CD4-positive, alpha-beta T cell (primary cell): ENCODE data around the gene UPF3A. TPM values are rescaled to one million over a fixed set of nuclear protein-coding genes. Genes with fewer than 3 reads are reported as not detected.
"Not testable (repeated sequence)": the region's sequence is repeated elsewhere in the genome, so short reads cannot be mapped to it uniquely, and the experiment has no call there.

Experiments used
- ATAC-seq: fragments of 200-7000 bp; cut with Tn5 transposase; one replicate; pipeline ENCODE4 v1.10.0; 2022; ENCODE audit warnings: mild to moderate bottlenecking; ENCODE audit not compliant: poor library complexity
- CTCF ChIA-PET: fragments of 350-600 bp; sonication (Branson Sonifier 250); formaldehyde crosslinking; loops from one replicate; lab custom pipeline; 2021; ENCODE audit warnings: antibody characterized with exemption, inconsistent platforms; lab: Charles Lee
- POLR2A ChIA-PET: fragments of 350-600 bp; sonication (Branson Sonifier 250); formaldehyde crosslinking; loops from one replicate; lab custom pipeline; 2021; ENCODE audit warnings: antibody characterized with exemption, inconsistent platforms; lab: Charles Lee
- DNase-seq, 14 experiments: peaks; one replicate each; pipeline ENCODE4 v3.0.0-alpha.2; 2013 to 2020; ENCODE audit warnings: mixed read lengths in 2 of 14
- H3K27ac ChIP-seq, 2 donors: one replicate each; pipeline versions ENCODE4 v1.5.1 to v1.7.0; 2013; ENCODE audit warnings: low read length in 2 of 2, low read depth in 1 of 2, mild to moderate bottlenecking in 1 of 2
- H3K27me3 ChIP-seq, 2 experiments: 1 replicate in 1 of 2; 2 replicates in 1 of 2; pipeline versions ENCODE4 v1.6.1 to v1.7.0; 2013; ENCODE audit warnings: low read length in 2 of 2, control low read depth in 1 of 2, mild to moderate bottlenecking in 1 of 2, moderate library complexity in 1 of 2; ENCODE audit not compliant: insufficient read depth in 2 of 2, control insufficient read depth in 1 of 2
- H3K36me3 ChIP-seq: one replicate; pipeline ENCODE4 v1.6.1; 2013; ENCODE audit warnings: low read length, control low read depth; ENCODE audit not compliant: insufficient read depth
- H3K4me1 ChIP-seq: one replicate; pipeline ENCODE4 v1.6.1; 2013; ENCODE audit warnings: low read length, control low read depth; ENCODE audit not compliant: insufficient read depth
- H3K4me3 ChIP-seq: one replicate; pipeline ENCODE4 v1.5.1; 2013; ENCODE audit warnings: mild to moderate bottlenecking, low read length, moderate library complexity
- H3K9me3 ChIP-seq, 2 experiments: 1 replicate in 1 of 2; 2 replicates in 1 of 2; pipeline versions ENCODE4 v1.6.1 to v1.7.0; 2013; ENCODE audit warnings: low read length in 2 of 2, mild to moderate bottlenecking in 2 of 2, control low read depth in 1 of 2, moderate library complexity in 1 of 2; ENCODE audit not compliant: control insufficient read depth in 1 of 2, insufficient read depth in 1 of 2
- H3K27ac Mint-ChIP-seq: one replicate; pipeline ENCODE4 v1.8.0; 2020; ENCODE audit warnings: mixed read lengths
- H3K27me3 Mint-ChIP-seq: one replicate; pipeline ENCODE4 v1.8.0; 2021; ENCODE audit warnings: mixed read lengths
- H3K36me3 Mint-ChIP-seq: one replicate; pipeline ENCODE4 v1.8.0; 2021; ENCODE audit warnings: low read depth, mixed read lengths
- H3K4me1 Mint-ChIP-seq: one replicate; pipeline ENCODE4 v1.8.0; 2021; ENCODE audit warnings: low read depth, mixed read lengths
- H3K4me3 Mint-ChIP-seq: one replicate; pipeline ENCODE4 v1.8.0; 2020; ENCODE audit warnings: mild to moderate bottlenecking, mixed read lengths
- H3K9me3 Mint-ChIP-seq: one replicate; pipeline ENCODE4 v1.8.0; 2020; ENCODE audit warnings: mixed read lengths
- intact Hi-C, 2 experiments: fragments of 100-400 bp; cut with DNase I in 1 of 2; cut with micrococcal nuclease in 1 of 2; formaldehyde crosslinking; loops; one replicate each; pipeline versions ENCODE4 v1.15.1 to v1.9.0; 2023 to 2025; cut with DNase I, micrococcal nuclease
- total RNA-seq, 174 experiments: library from RNA in 2 of 174; stranded (reverse) in 2 of 174; gene quantifications; one replicate each; pipeline ENCODE4 v1.2.3 and lab custom pipeline; 2021 to 2026
- TF ChIP-seq, protein P1 (sequence below): fragments of 200-600 bp; IDR thresholded peaks from one replicate; pipeline ENCODE4 v1.8.0; 2022; ENCODE audit warnings: antibody characterized with exemption, mild to moderate bottlenecking

UPF3A gene
- total RNA-seq, 2 experiments from 2014 or later = 31.8 TPM

GRCh38 chr13:114249077-114249476 lies 32.3 kb upstream of the UPF3A start:
- no peaks in the 10 kb centered on the region for H3K27me3 Mint-ChIP-seq
- CTCF ChIA-PET = no interaction called here
- DNase-seq (peak in 2 of 14 experiments; percentile 22 to 28), ATAC-seq (no peak)
- Histone ChIP-seq H3K9me3 (no peaks in the 10 kb centered on the region), H3K4me1 (no peaks in the 10 kb centered on the region), H3K4me3 (no peak overlapping the region), H3K36me3 (peaks cover 91% of the 10 kb centered on the region), H3K27me3 (no peaks in the 10 kb centered on the region), H3K27ac (no peak overlapping the region)
- TF ChIP-seq, protein P1, sequence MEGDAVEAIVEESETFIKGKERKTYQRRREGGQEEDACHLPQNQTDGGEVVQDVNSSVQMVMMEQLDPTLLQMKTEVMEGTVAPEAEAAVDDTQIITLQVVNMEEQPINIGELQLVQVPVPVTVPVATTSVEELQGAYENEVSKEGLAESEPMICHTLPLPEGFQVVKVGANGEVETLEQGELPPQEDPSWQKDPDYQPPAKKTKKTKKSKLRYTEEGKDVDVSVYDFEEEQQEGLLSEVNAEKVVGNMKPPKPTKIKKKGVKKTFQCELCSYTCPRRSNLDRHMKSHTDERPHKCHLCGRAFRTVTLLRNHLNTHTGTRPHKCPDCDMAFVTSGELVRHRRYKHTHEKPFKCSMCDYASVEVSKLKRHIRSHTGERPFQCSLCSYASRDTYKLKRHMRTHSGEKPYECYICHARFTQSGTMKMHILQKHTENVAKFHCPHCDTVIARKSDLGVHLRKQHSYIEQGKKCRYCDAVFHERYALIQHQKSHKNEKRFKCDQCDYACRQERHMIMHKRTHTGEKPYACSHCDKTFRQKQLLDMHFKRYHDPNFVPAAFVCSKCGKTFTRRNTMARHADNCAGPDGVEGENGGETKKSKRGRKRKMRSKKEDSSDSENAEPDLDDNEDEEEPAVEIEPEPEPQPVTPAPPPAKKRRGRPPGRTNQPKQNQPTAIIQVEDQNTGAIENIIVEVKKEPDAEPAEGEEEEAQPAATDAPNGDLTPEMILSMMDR = no peak
- no peaks in the 10 kb centered on the region for H3K9me3 Mint-ChIP-seq
- POLR2A ChIA-PET = no interaction called here
- peaks cover 10% of the 10 kb centered on the region for H3K4me1 Mint-ChIP-seq
- no peak overlapping the region for H3K27ac Mint-ChIP-seq
- peaks cover 92% of the 10 kb centered on the region for H3K36me3 Mint-ChIP-seq
- H3K4me3 Mint-ChIP-seq = no peak overlapping the region
- intact Hi-C loops = no loop called here

GRCh38 chr13:114251639-114252440 lies 29.6 kb upstream of the UPF3A start:
- H3K4me3 ChIP-seq, H3K4me1 Mint-ChIP-seq, H3K4me1 ChIP-seq, H3K4me3 Mint-ChIP-seq, H3K27ac ChIP-seq, H3K9me3 Mint-ChIP-seq, H3K9me3 ChIP-seq, H3K27me3 ChIP-seq, ATAC-seq, intact Hi-C loops, CTCF ChIA-PET, DNase-seq, H3K27me3 Mint-ChIP-seq, H3K27ac Mint-ChIP-seq: not testable (repeated sequence)
- POLR2A ChIA-PET = interaction anchor here (1.1 kb wide), 1 partner anchor 9 kb away, joined by 3 read pairs; no protein-coding TSS in a partner anchor
- peaks cover 92% of the 10 kb centered on the region for H3K36me3 Mint-ChIP-seq
- H3K36me3 ChIP-seq = peaks cover 91% of the 10 kb centered on the region

- peaks cover 15% of the 10 kb centered on the region for H3K4me1 Mint-ChIP-seq
- H3K27ac Mint-ChIP-seq = no peak overlapping the region
- DNase-seq (no peak), ATAC-seq (no peak)
- H3K9me3 ChIP-seq = no peaks in the 10 kb centered on the region
- no peaks in the 10 kb centered on the region for H3K27me3 ChIP-seq
- H3K9me3 Mint-ChIP-seq = no peaks in the 10 kb centered on the region
- TF ChIP-seq, protein P1 = no peak
- H3K4me3 Mint-ChIP-seq = no peak overlapping the region
- H3K4me3 ChIP-seq = no peak overlapping the region
- peaks cover 94% of the 10 kb centered on the region for H3K36me3 Mint-ChIP-seq
- intact Hi-C loops = no loop called here
- H3K27ac ChIP-seq = no peak overlapping the region
- POLR2A ChIA-PET = interaction anchor here (1.3 kb wide), 1 partner anchor 57 kb away, joined by 3 read pairs; no protein-coding TSS in a partner anchor
- H3K4me1 ChIP-seq = peaks cover 4% of the 10 kb centered on the region
- H3K27me3 Mint-ChIP-seq = no peaks in the 10 kb centered on the region
- CTCF ChIA-PET = no interaction called here
- H3K36me3 ChIP-seq = peaks cover 91% of the 10 kb centered on the region
Observed at GRCh38 chr13:114256547-114256946, 24.9 kb upstream of the UPF3A start.
